Retinal pigment epithelial cell (primary cell): ENCODE results near the gene TMPRSS5.

ENCODE experiments used
- DNase-seq: peaks from one replicate; pipeline ENCODE4 v3.0.0-alpha.2; 2010; ENCODE audit warnings: low read depth
- H3K4me3 ChIP-seq: 2 replicates; pipeline ENCODE4 v1.5.1; 2011; ENCODE audit warnings: mild to moderate bottlenecking, low read length, control low read depth, moderate library complexity
- TF ChIP-seq, protein P1 (sequence below): conservative IDR thresholded peaks from 2 replicates; pipeline ENCODE4 v1.5.1; 2011; ENCODE audit warnings: low read depth, low read length, control low read depth, inconsistent platforms

Gene TMPRSS5

GRCh38 chr11:113644605-113645004 is 61.5 kb downstream of the TMPRSS5 start:
- no peak for DNase-seq
- TF ChIP-seq, protein P1, sequence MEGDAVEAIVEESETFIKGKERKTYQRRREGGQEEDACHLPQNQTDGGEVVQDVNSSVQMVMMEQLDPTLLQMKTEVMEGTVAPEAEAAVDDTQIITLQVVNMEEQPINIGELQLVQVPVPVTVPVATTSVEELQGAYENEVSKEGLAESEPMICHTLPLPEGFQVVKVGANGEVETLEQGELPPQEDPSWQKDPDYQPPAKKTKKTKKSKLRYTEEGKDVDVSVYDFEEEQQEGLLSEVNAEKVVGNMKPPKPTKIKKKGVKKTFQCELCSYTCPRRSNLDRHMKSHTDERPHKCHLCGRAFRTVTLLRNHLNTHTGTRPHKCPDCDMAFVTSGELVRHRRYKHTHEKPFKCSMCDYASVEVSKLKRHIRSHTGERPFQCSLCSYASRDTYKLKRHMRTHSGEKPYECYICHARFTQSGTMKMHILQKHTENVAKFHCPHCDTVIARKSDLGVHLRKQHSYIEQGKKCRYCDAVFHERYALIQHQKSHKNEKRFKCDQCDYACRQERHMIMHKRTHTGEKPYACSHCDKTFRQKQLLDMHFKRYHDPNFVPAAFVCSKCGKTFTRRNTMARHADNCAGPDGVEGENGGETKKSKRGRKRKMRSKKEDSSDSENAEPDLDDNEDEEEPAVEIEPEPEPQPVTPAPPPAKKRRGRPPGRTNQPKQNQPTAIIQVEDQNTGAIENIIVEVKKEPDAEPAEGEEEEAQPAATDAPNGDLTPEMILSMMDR, result no peak
- H3K4me3 ChIP-seq, result no peak overlapping the region

DNA sequence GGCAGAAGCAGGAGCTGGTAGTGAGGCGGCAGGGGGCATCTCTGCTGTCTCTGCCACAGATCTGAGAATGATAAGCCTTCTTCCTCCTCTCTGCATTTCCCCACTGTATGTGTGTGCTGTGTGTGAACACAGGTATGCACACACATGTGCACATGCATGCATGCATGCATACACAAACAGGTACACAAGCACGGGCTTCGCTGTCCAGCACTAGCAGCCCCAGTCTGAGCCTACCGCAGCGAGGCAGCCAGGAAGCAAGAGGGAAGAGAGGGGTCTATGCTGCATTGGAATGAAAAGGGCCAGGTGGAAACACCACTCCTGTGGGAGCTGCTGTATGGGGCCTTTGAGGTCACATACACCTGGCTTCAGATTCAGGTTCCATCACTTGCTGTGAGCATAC is 62.4 kb downstream of the TMPRSS5 start:
- no peak overlapping the region for H3K4me3 ChIP-seq
- DNase-seq, result no peak
- TF ChIP-seq, protein P1, result no peak

GRCh38 chr11:113643006-113643585 is 63.0 kb downstream of the TMPRSS5 start:
- TF ChIP-seq, protein P1, result no peak
- DNase-seq, result no peak

GRCh38 chr11:113642090-113642489 is 64.0 kb downstream of the TMPRSS5 start:
- no peak for DNase-seq
- H3K4me3 ChIP-seq, result no peak overlapping the region
- TF ChIP-seq, protein P1, result no peak

More at GRCh38 chr11:113643006-113643585, 63.0 kb downstream of the TMPRSS5 start:
- H3K4me3 ChIP-seq, result no peak overlapping the region

DNA sequence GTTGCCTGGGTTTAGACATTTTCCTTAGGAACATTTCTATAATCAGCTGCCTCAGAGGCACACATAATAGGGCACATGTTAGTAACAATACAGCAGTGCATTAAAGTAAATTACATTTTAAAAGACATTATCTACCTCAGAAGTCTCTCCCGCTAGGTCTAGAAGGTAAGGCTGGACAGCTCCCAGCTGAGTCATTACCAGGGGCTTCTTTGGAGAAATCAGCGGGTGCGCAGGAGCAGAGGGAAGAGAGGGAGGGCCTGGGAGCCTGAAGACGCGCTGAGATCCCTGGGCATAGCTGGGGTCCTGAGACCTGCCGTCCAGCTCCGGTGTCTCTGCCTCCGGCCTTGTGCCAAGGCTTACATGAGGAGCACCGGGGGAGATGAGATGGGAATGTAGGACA is 67.7 kb downstream of the TMPRSS5 start:
- H3K4me3 ChIP-seq, result no peak overlapping the region
- TF ChIP-seq, protein P1, result no peak
- no peak for DNase-seq

GRCh38 chr11:113637636-113638035 is 68.5 kb downstream of the TMPRSS5 start:
- no peak for DNase-seq
- no peak overlapping the region for H3K4me3 ChIP-seq

More at GRCh38 chr11:113637636-113638035, 68.5 kb downstream of the TMPRSS5 start:
- TF ChIP-seq, protein P1, result no peak
